ENCODE measurements around the gene ATP1A1. TPM values are rescaled to one million over a fixed set of nuclear protein-coding genes. Genes with fewer than 3 reads are reported as not detected.
A peak's percentile ranks its signal among the peaks of the same experiment; 100 is the strongest.

ATP1A1 gene
- total RNA-seq, 1 experiment from 2014 or later, result 239 TPM

GRCh38 chr1:116416854-116417513 lies 43.9 kb downstream of the ATP1A1 start:
- Histone ChIP-seq H3K56ac (ENCODE audit: insufficient read length, low read depth, low read length) (no peak overlapping the region), H3K27ac (ENCODE audit: insufficient read length, low read depth, low read length) (no peak overlapping the region), H3K23me2 (ENCODE audit: insufficient read length, low read depth, low read length, poor library complexity, severe bottlenecking) (peaks cover 5% of the 10 kb centered on the region), H3K9me3 (ENCODE audit: control insufficient read depth, low read depth, low read length) (no peaks in the 10 kb centered on the region), H3K4ac (ENCODE audit: low read depth, low read length) (no peak overlapping the region), H2BK5ac (ENCODE audit: insufficient read length, low read length) (no peak overlapping the region), H3K23ac (ENCODE audit: insufficient read length, low read depth, low read length) (no peak overlapping the region), H3K27me3 (ENCODE audit: insufficient read depth, low read length) (no peaks in the 10 kb centered on the region), H2BK15ac (ENCODE audit: low read depth, low read length) (no peak overlapping the region), H2BK120ac (ENCODE audit: low read depth, low read length, poor library complexity, severe bottlenecking) (no peak overlapping the region), H3K9ac (ENCODE audit: extremely low read depth, insufficient read length, low read length) (no peak overlapping the region), H4K5ac (ENCODE audit: insufficient read length, low read depth, low read length) (no peak overlapping the region), H4K8ac (replicated peaks; ENCODE audit: insufficient read length, low read depth, low read length) (no peak overlapping the region), H2BK20ac (ENCODE audit: low read depth, low read length, poor library complexity, severe bottlenecking) (no peak overlapping the region), H2BK12ac (ENCODE audit: insufficient read length, low read depth, low read length) (no peak overlapping the region), H3K79me1 (ENCODE audit: insufficient read depth, low read depth, low read length, poor library complexity, severe bottlenecking) (no peaks in the 10 kb centered on the region), H4K20me1 (ENCODE audit: control insufficient read depth, insufficient read depth, insufficient read length) (no peaks in the 10 kb centered on the region), H2AFZ (ENCODE audit: low read length) (no peak overlapping the region), H3K14ac (ENCODE audit: insufficient read depth, low read length) (no peak overlapping the region), H2AK5ac (ENCODE audit: insufficient read length, low read length) (no peak overlapping the region), H3K79me2 (ENCODE audit: insufficient read depth, low read length) (no peaks in the 10 kb centered on the region), H4K91ac (ENCODE audit: insufficient read length, low read depth, low read length) (no peak overlapping the region), H3K4me1 (ENCODE audit: insufficient read depth, low read length) (no peaks in the 10 kb centered on the region), H3K4me2 (ENCODE audit: insufficient read depth, insufficient read length, low read length) (peak overlapping the region; percentile 85), H3K18ac (ENCODE audit: insufficient read length, low read depth, low read length) (no peak overlapping the region), H3T11ph (ENCODE audit: low read length) (no peak overlapping the region)
- H3K9me3 Mint-ChIP-seq, result no peaks in the 10 kb centered on the region
- no peak overlapping the region for H3K27ac Mint-ChIP-seq
- H3K4me1 Mint-ChIP-seq, result peaks cover 22 to 26% of the 10 kb centered on the region in 2 experiments
- no peak for DNase-seq
- no peaks in the 10 kb centered on the region for H3K36me3 Mint-ChIP-seq (ENCODE audit: insufficient read depth in 1 of 3, low read depth in 3 of 3)
- no peaks in the 10 kb centered on the region; the same call in 1 of the 2 replicates for H3K27me3 Mint-ChIP-seq (ENCODE audit: low read depth)
- H3K4me3 Mint-ChIP-seq, result peak overlapping the region in 1 of 2 experiments; percentile 89; a peak in 2 of 5 replicates
- no CpG with 5 or more reads among the region's 4 CpGs for WGBS (ENCODE audit: extremely low coverage, insufficient read length, low lambda C conversion rate)
- no peak for TF ChIP-seq CTCF (conservative IDR thresholded peaks at IDR 0.05)

Data from H9 (cell line).